SH-SY5Y (cell line): Measurements from ENCODE around the gene NAP1L5.

Source experiments
- GATA2 ChIP-seq: IDR thresholded peaks from 2 replicates; pipeline ENCODE4 v1.6.1; 2011; ENCODE audit warnings: mild to moderate bottlenecking, low read depth, low read length
- GATA3 ChIP-seq: IDR thresholded peaks from 2 replicates; pipeline ENCODE4 v1.6.1; 2011; ENCODE audit warnings: low read depth, mild to moderate bottlenecking, low read length, moderate library complexity

GRCh38 chr4:88675543-88675942 is 22.1 kb downstream of the NAP1L5 start:
- TF ChIP-seq GATA3: no peak
- TF ChIP-seq GATA2: no peak
